DOHH2 (cell line): ENCODE results near the gene AHRR.

ENCODE experiments used
- H3F3A ChIP-seq: fragments of 200-600 bp; sonication (generic), shearing (Covaris generic); 2 replicates; pipeline ENCODE4 v1.6.0; 2016; ENCODE audit warnings: antibody characterized with exemption, mild to moderate bottlenecking; ENCODE audit not compliant: control insufficient read depth, insufficient read depth
- H3K27ac ChIP-seq: fragments of 200-600 bp; sonication (generic); 2 replicates; pipeline ENCODE4 v1.5.1; 2014; ENCODE audit warnings: low read depth, mild to moderate bottlenecking, low read length, moderate library complexity
- H3K27me3 ChIP-seq: fragments of 200-600 bp; sonication (generic); 2 replicates; pipeline ENCODE4 v1.6.1; 2014; ENCODE audit warnings: mild to moderate bottlenecking, low read length, mixed read lengths; ENCODE audit not compliant: control insufficient read depth
- H3K36me3 ChIP-seq: fragments of 200-600 bp; sonication (generic); 2 replicates; pipeline ENCODE4 v1.6.1; 2014; ENCODE audit warnings: mild to moderate bottlenecking, low read length, moderate library complexity, mixed read lengths; ENCODE audit not compliant: control insufficient read depth
- H3K4me1 ChIP-seq: fragments of 200-600 bp; sonication (generic); 2 replicates; pipeline ENCODE4 v1.6.1; 2014; ENCODE audit warnings: mild to moderate bottlenecking, low read length, mixed read lengths; ENCODE audit not compliant: control insufficient read depth
- H3K4me2 ChIP-seq: fragments of 200-600 bp; sonication (generic); 2 replicates; pipeline ENCODE4 v1.6.0; 2014; ENCODE audit warnings: mild to moderate bottlenecking, low read length, moderate library complexity
- H3K4me3 ChIP-seq: fragments of 200-600 bp; sonication (generic); 2 replicates; pipeline ENCODE4 v1.5.1; 2014; ENCODE audit warnings: mild to moderate bottlenecking, low read length, mixed read lengths
- H3K79me2 ChIP-seq: fragments of 200-600 bp; sonication (generic); 2 replicates; pipeline ENCODE4 v1.6.1; 2014; ENCODE audit warnings: mild to moderate bottlenecking, low read length, mixed read lengths; ENCODE audit not compliant: control insufficient read depth
- H3K9me2 ChIP-seq: fragments of 200-600 bp; sonication (generic); replicated peaks from 2 replicates; pipeline ENCODE4 v1.6.1; 2014; ENCODE audit warnings: mild to moderate bottlenecking, low read length, mixed read lengths; ENCODE audit not compliant: control insufficient read depth
- H3K9me3 ChIP-seq: fragments of 200-600 bp; sonication (generic); 2 replicates; pipeline ENCODE4 v1.6.1; 2014; ENCODE audit warnings: antibody characterized with exemption, low read length, mixed read lengths; ENCODE audit not compliant: control insufficient read depth, insufficient read depth
- H4K20me1 ChIP-seq: fragments of 200-600 bp; sonication (generic); 2 replicates; pipeline ENCODE4 v1.6.0; 2014; ENCODE audit warnings: low read depth, mild to moderate bottlenecking, antibody characterized with exemption, low read length, moderate library complexity; ENCODE audit not compliant: control insufficient read depth, insufficient read depth
- CTCF ChIP-seq: fragments of 200-600 bp; sonication (generic); IDR thresholded peaks from one replicate; pipeline ENCODE4 v1.5.1; 2014; ENCODE audit warnings: antibody characterized with exemption, mild to moderate bottlenecking, low read depth, low read length; ENCODE audit not compliant: poor library complexity, severe bottlenecking
- EZH2phosphoT487 ChIP-seq: fragments of 200-600 bp; sonication (generic); IDR thresholded peaks from 2 replicates; pipeline ENCODE4 v1.6.1; 2017; ENCODE audit warnings: borderline replicate concordance, mild to moderate bottlenecking, antibody characterized with exemption, low read length, moderate library complexity, mixed read lengths

AHRR gene

GRCh38 chr5:335740-336038 lies 14.2 kb downstream of the AHRR start:
- Histone ChIP-seq H3K9me2 (no peaks in the 10 kb centered on the region), H3K9me3 (no peaks in the 10 kb centered on the region)

GRCh38 chr5:337563-338130 lies 16.1 kb downstream of the AHRR start:
- H3K4me2 ChIP-seq, result no peak overlapping the region
- no peak overlapping the region for H3K4me3 ChIP-seq

More at GRCh38 chr5:335740-336038, 14.2 kb downstream of the AHRR start:
- Histone ChIP-seq H3K4me1 (peaks cover 10% of the 10 kb centered on the region), H3K4me3 (no peak overlapping the region), H3K27ac (no peak overlapping the region), H3K36me3 (no peaks in the 10 kb centered on the region), H3K4me2 (no peak overlapping the region), H4K20me1 (no peaks in the 10 kb centered on the region), H3F3A (0 out of 2 replicates have a peak, but pooled peaks cover 5% of the 10 kb centered on the region), H3K79me2 (no peaks in the 10 kb centered on the region), H3K27me3 (no peaks in the 10 kb centered on the region)
- TF ChIP-seq EZH2phosphoT487 (no peak), CTCF (no peak)

GRCh38 chr5:342501-343460 lies 21.3 kb downstream of the AHRR start:
- Histone ChIP-seq H3K79me2 (peaks cover 27% of the 10 kb centered on the region), H3K4me3 (no peak overlapping the region), H3K4me1 (peaks cover 42% of the 10 kb centered on the region), H3K9me3 (no peaks in the 10 kb centered on the region), H3K27ac (no peak overlapping the region), H4K20me1 (no peaks in the 10 kb centered on the region), H3K9me2 (no peaks in the 10 kb centered on the region), H3K36me3 (peaks cover 6% of the 10 kb centered on the region; the same call in 1 of the 2 replicates), H3F3A (peaks cover 17% of the 10 kb centered on the region), H3K27me3 (no peaks in the 10 kb centered on the region), H3K4me2 (no peak overlapping the region)
- TF ChIP-seq CTCF (no peak), EZH2phosphoT487 (no peak)

More at GRCh38 chr5:337563-338130, 16.1 kb downstream of the AHRR start:
- Histone ChIP-seq H3K27ac (no peak overlapping the region), H3F3A (0 out of 2 replicates have a peak, but pooled peaks cover 5% of the 10 kb centered on the region), H3K27me3 (no peaks in the 10 kb centered on the region), H4K20me1 (no peaks in the 10 kb centered on the region), H3K9me2 (no peaks in the 10 kb centered on the region), H3K4me1 (peaks cover 13% of the 10 kb centered on the region), H3K36me3 (no peaks in the 10 kb centered on the region), H3K79me2 (no peaks in the 10 kb centered on the region), H3K9me3 (no peaks in the 10 kb centered on the region)
- TF ChIP-seq CTCF, result no peak
